Subcutaneous adipose tissue (tissue), 4 donors: ENCODE data around the gene MAPK10. TPM values are rescaled to one million over a fixed set of nuclear protein-coding genes. Genes with fewer than 3 reads are reported as not detected.

Experiments used
- total RNA-seq, 4 donors: library from RNA; depleted of rRNA; stranded (reverse); fragments of >200 nt; gene quantifications; one replicate each; pipeline ENCODE4 v1.1.0, GENCODE V29; 2016
- TF ChIP-seq, protein P1 (sequence below): fragments of 450-650 bp; IDR thresholded peaks from one replicate; pipeline ENCODE4 v1.5.1; 2016; ENCODE audit warnings: low read depth, mild to moderate bottlenecking, control low read depth, antibody characterized with exemption, moderate library complexity

MAPK10 gene
- total RNA-seq, 4 donors from 2014 or later = 12.9 to 61.6 (median 34.8) TPM

DNA sequence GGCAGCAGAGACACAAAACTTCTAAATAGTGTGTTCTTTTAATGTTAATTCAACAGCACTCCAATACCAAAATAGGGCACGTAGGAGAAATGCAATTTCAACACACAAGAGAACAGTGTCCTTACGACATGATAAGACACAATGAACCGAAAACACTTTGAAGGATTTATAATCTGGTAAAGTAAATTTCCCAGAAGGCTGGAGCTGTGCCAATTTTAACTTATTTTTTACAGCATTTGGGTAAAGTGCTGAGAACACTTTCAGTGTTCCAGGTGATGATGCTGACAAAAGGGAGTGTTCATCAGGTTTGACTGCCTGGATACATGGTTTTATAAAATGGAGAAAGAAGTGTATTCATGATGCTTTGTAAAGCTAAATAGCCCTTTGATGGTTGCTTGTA, 76.5 kb downstream of the MAPK10 start:
- TF ChIP-seq, protein P1, sequence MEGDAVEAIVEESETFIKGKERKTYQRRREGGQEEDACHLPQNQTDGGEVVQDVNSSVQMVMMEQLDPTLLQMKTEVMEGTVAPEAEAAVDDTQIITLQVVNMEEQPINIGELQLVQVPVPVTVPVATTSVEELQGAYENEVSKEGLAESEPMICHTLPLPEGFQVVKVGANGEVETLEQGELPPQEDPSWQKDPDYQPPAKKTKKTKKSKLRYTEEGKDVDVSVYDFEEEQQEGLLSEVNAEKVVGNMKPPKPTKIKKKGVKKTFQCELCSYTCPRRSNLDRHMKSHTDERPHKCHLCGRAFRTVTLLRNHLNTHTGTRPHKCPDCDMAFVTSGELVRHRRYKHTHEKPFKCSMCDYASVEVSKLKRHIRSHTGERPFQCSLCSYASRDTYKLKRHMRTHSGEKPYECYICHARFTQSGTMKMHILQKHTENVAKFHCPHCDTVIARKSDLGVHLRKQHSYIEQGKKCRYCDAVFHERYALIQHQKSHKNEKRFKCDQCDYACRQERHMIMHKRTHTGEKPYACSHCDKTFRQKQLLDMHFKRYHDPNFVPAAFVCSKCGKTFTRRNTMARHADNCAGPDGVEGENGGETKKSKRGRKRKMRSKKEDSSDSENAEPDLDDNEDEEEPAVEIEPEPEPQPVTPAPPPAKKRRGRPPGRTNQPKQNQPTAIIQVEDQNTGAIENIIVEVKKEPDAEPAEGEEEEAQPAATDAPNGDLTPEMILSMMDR = no peak

- TF ChIP-seq, protein P1 = no peak
Observed at GRCh38 chr4:86280246-86280645, 79.6 kb downstream of the MAPK10 start.

GRCh38 chr4:86279293-86279960, 80.4 kb downstream of the MAPK10 start:
- TF ChIP-seq, protein P1 = no peak

- TF ChIP-seq, protein P1 = no peak
Observed at GRCh38 chr4:86278126-86278525, 81.7 kb downstream of the MAPK10 start.

DNA sequence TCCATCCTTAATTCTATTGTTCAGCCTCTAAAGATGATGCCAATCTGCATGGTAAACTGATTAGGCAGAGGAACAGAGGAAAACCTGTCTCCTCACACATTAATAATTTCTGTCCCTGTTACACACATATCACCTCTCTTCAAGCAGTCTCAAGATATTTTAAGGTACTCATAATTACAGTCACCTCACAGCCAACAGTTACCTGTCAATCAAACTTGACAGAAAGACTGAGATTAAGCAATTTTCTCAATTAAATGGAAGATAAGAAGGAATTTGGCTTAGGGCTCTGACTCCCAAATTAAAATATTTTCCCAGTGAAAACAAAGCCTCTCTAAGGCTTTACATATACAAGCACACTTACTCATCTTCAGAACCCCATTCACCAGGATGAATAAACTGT, 85.2 kb downstream of the MAPK10 start:
- TF ChIP-seq, protein P1 = no peak

DNA sequence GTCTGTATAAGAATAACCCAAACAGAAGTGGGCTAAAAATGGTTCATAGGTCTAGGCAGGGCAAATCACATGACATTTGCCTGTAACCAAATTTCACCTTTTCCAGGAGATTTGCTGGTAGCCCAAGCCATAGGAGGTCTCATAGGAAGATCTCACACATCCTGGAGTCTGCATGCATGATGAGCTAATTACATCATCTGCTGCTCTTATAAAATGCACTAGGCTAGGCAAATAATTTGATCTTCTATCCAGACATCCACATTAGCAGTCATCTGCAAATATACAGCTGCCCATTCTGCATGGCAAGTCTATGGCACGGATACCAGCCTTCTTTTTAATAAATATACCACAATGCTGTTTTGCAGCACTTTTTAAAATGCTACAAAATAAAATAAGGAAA, 87.2 kb downstream of the MAPK10 start:
- TF ChIP-seq, protein P1 = no peak

- TF ChIP-seq, protein P1 = no peak
Observed at GRCh38 chr4:86271057-86271456, 88.8 kb downstream of the MAPK10 start.
